IMR-90 (cell line): ENCODE results near the gene P3H1. TPM values are rescaled to one million over a fixed set of nuclear protein-coding genes. Genes with fewer than 3 reads are reported as not detected.

Experiments
- ATAC-seq: fragments of 200-7000 bp; cut with Tn5 transposase; 2 replicates; pipeline ENCODE4 v1.9.1; 2020; ENCODE audit warnings: low read depth, mild to moderate bottlenecking, moderate library complexity
- BruUV-seq: library from RNA; stranded (reverse); fragments of 400-500 nt; replicated peaks from 2 replicates; lab custom pipeline; 2021; lab: Mats Ljungman, UMichigan
- CTCF ChIA-PET: fragments of 300-600 bp; formaldehyde crosslinking; extraction: SDS; loops from one replicate; lab custom pipeline; 2021; ENCODE audit warnings: antibody characterized with exemption; lab: Yijun Ruan, JAX
- POLR2A ChIA-PET: fragments of 300-600 bp; sonication (Branson Sonifier 250); formaldehyde crosslinking; loops from one replicate; lab custom pipeline; 2022; ENCODE audit warnings: antibody characterized with exemption; ENCODE audit not compliant: unreplicated experiment; lab: Charles Lee
- DNase-seq: peaks from one replicate; pipeline ENCODE4 v3.0.0; 2013
- H2AFZ ChIP-seq: replicated peaks from 2 replicates; pipeline ENCODE3; 2013; ENCODE audit warnings: low read length, mild to moderate bottlenecking; ENCODE audit not compliant: poor library complexity
- H2AK5ac ChIP-seq: 2 replicates; pipeline ENCODE4 v1.6.1; 2013; ENCODE audit warnings: low read depth, low read length, inconsistent platforms
- H2AK9ac ChIP-seq: replicated peaks from 2 replicates; pipeline ENCODE3; 2013; ENCODE audit warnings: mild to moderate bottlenecking, low read depth, low read length, moderate library complexity; ENCODE audit not compliant: poor library complexity
- H2BK120ac ChIP-seq: 2 replicates; pipeline ENCODE4 v1.6.1; 2013; ENCODE audit warnings: low read depth, low read length, inconsistent platforms
- H2BK15ac ChIP-seq: 3 replicates; pipeline ENCODE4 v1.6.1; 2013; ENCODE audit warnings: low read depth, low read length, inconsistent platforms
- H2BK20ac ChIP-seq: 2 replicates; pipeline ENCODE4 v1.6.1; 2013; ENCODE audit warnings: low read depth, mild to moderate bottlenecking, inconsistent platforms, low read length, moderate library complexity
- H2BK5ac ChIP-seq: 2 replicates; pipeline ENCODE4 v1.6.1; 2013; ENCODE audit warnings: mild to moderate bottlenecking, low read depth, low read length, inconsistent platforms; ENCODE audit not compliant: poor library complexity, severe bottlenecking
- H3K14ac ChIP-seq: replicated peaks from 2 replicates; pipeline ENCODE4 v1.6.1; 2013; ENCODE audit warnings: low read depth, low read length, inconsistent platforms
- H3K18ac ChIP-seq: 2 replicates; pipeline ENCODE4 v1.6.1; 2013; ENCODE audit warnings: low read depth, low read length, control low read depth
- H3K23ac ChIP-seq: 2 replicates; pipeline ENCODE4 v1.6.1; 2013; ENCODE audit warnings: low read depth, low read length, inconsistent platforms
- H3K27ac ChIP-seq: 2 replicates; pipeline ENCODE4 v1.5.1; 2013; ENCODE audit warnings: mild to moderate bottlenecking, control low read depth, low read length; ENCODE audit not compliant: insufficient read depth
- H3K27me3 ChIP-seq: 2 replicates; pipeline ENCODE4 v1.6.1; 2013; ENCODE audit warnings: low read length; ENCODE audit not compliant: control insufficient read depth, insufficient read depth
- H3K36me3 ChIP-seq: 2 replicates; pipeline ENCODE4 v1.6.1; 2013; ENCODE audit warnings: low read length, mixed read lengths; ENCODE audit not compliant: control insufficient read depth, insufficient read depth
- H3K4ac ChIP-seq: 2 replicates; pipeline ENCODE4 v1.6.1; 2013; ENCODE audit warnings: low read depth, low read length, inconsistent platforms
- H3K4me1 ChIP-seq: 2 replicates; pipeline ENCODE4 v1.6.1; 2013; ENCODE audit warnings: low read length, mixed read lengths; ENCODE audit not compliant: control insufficient read depth, insufficient read depth
- H3K4me2 ChIP-seq: 2 replicates; pipeline ENCODE4 v1.6.1; 2013; ENCODE audit warnings: low read depth, mild to moderate bottlenecking, control low read depth, low read length, moderate library complexity
- H3K4me3 ChIP-seq: 2 replicates; pipeline ENCODE4 v1.5.1; 2013; ENCODE audit warnings: low read depth, mild to moderate bottlenecking, control low read depth, low read length, moderate library complexity; ENCODE audit not compliant: insufficient read depth
- H3K56ac ChIP-seq: 2 replicates; pipeline ENCODE4 v1.6.1; 2013; ENCODE audit warnings: low read length, inconsistent platforms; ENCODE audit not compliant: insufficient read depth; ENCODE audit errors: extremely low read depth
- H3K79me1 ChIP-seq, 2 experiments: 2 replicates each; pipeline ENCODE4 v1.6.1; 2013; ENCODE audit warnings: low read length in 2 of 2, inconsistent platforms in 1 of 2, low read depth in 1 of 2
- H3K9ac ChIP-seq: 2 replicates; pipeline ENCODE4 v1.6.1; 2013; ENCODE audit warnings: low read depth, low read length, control low read depth
- H3K9me1 ChIP-seq: 2 replicates; pipeline ENCODE4 v1.6.1; 2013; ENCODE audit warnings: low read length, inconsistent platforms; ENCODE audit not compliant: insufficient read depth
- H3K9me3 ChIP-seq: 2 replicates; pipeline ENCODE4 v1.6.1; 2013; ENCODE audit warnings: low read length; ENCODE audit not compliant: control insufficient read depth, insufficient read depth
- H4K20me1 ChIP-seq: 2 replicates; pipeline ENCODE4 v1.6.1; 2013; ENCODE audit warnings: low read length, inconsistent platforms; ENCODE audit not compliant: insufficient read depth
- H4K5ac ChIP-seq: 2 replicates; pipeline ENCODE4 v1.6.1; 2013; ENCODE audit warnings: mild to moderate bottlenecking, low read depth, low read length, control low read depth
- H4K8ac ChIP-seq, 2 experiments: 2 replicates each; pipeline ENCODE4 v1.6.1; 2013; ENCODE audit warnings: low read depth in 2 of 2, low read length in 2 of 2, control low read depth in 1 of 2, inconsistent platforms in 1 of 2
- H4K91ac ChIP-seq: 2 replicates; pipeline ENCODE4 v1.6.1; 2013; ENCODE audit warnings: low read depth, low read length, inconsistent platforms; ENCODE audit not compliant: insufficient read depth
- BHLHE40 ChIP-seq: fragments of 150-350 bp; IDR thresholded peaks from 2 replicates; pipeline ENCODE4 v1.6.1; 2016; ENCODE audit warnings: mild to moderate bottlenecking, low read depth, low read length
- CEBPB ChIP-seq: IDR thresholded peaks from 2 replicates; pipeline ENCODE4 v1.6.1; 2012; ENCODE audit warnings: low read depth, low read length, improper control_type of control experiment
- CHD1 ChIP-seq: IDR thresholded peaks from 2 replicates; pipeline ENCODE4 v1.6.1; 2012; ENCODE audit warnings: low read depth, low read length, improper control_type of control experiment
- CTCF ChIP-seq: conservative IDR thresholded peaks from 2 replicates; pipeline ENCODE4 v1.5.1; 2012; ENCODE audit warnings: mild to moderate bottlenecking, low read depth, low read length, improper control_type of control experiment
- ELK1 ChIP-seq: fragments of 150-350 bp; IDR thresholded peaks from 2 replicates; pipeline ENCODE4 v1.6.1; 2016; ENCODE audit warnings: low read depth, mild to moderate bottlenecking, low read length, moderate library complexity, borderline replicate concordance
- FOS ChIP-seq: fragments of 150-350 bp; IDR thresholded peaks from 2 replicates; pipeline ENCODE4 v1.6.1; 2016; ENCODE audit warnings: low read depth, low read length
- MAFK ChIP-seq: IDR thresholded peaks from 2 replicates; pipeline ENCODE4 v1.6.1; 2012; ENCODE audit warnings: low read depth, low read length, improper control_type of control experiment
- MAZ ChIP-seq: IDR thresholded peaks from 2 replicates; pipeline ENCODE4 v1.6.1; 2012; ENCODE audit warnings: low read depth, mild to moderate bottlenecking, low read length, improper control_type of control experiment, moderate library complexity, borderline replicate concordance
- MXI1 ChIP-seq: IDR thresholded peaks from 2 replicates; pipeline ENCODE4 v1.6.1; 2012; ENCODE audit warnings: low read depth, mild to moderate bottlenecking, low read length, moderate library complexity, borderline replicate concordance
- NFE2L2 ChIP-seq: fragments of 150-350 bp; IDR thresholded peaks from 2 replicates; pipeline ENCODE4 v1.6.1; 2016; ENCODE audit warnings: low read depth, mild to moderate bottlenecking, low read length
- POLR2A ChIP-seq: IDR thresholded peaks from 2 replicates; pipeline ENCODE4 v1.6.1; 2012; ENCODE audit warnings: mild to moderate bottlenecking, low read depth, low read length
- RAD21 ChIP-seq: IDR thresholded peaks from 2 replicates; pipeline ENCODE4 v1.6.1; 2012; ENCODE audit warnings: low read length, improper control_type of control experiment
- RCOR1 ChIP-seq: IDR thresholded peaks from 2 replicates; pipeline ENCODE4 v1.6.1; 2012; ENCODE audit warnings: mild to moderate bottlenecking, low read length, improper control_type of control experiment; ENCODE audit not compliant: insufficient replicate concordance
- RFX5 ChIP-seq: IDR thresholded peaks from 2 replicates; pipeline ENCODE4 v1.8.0; 2012; ENCODE audit warnings: low read depth, mild to moderate bottlenecking, low read length, moderate library complexity
- SMC3 ChIP-seq: fragments of 150-350 bp; IDR thresholded peaks from 2 replicates; pipeline ENCODE4 v1.6.1; 2016; ENCODE audit warnings: low read depth, mild to moderate bottlenecking, antibody characterized with exemption, low read length, moderate library complexity
- USF2 ChIP-seq: fragments of 150-350 bp; IDR thresholded peaks from 2 replicates; pipeline ENCODE4 v1.6.1; 2017; ENCODE audit warnings: mild to moderate bottlenecking, antibody characterized with exemption, low read length, low read depth
- whole genome bisulfite sequencing, 2 experiments: methylation state at CpG; one replicate each; pipeline versions ENCODE4 v1.1.5 to v1.1.7; 2013; ENCODE audit warnings: missing lambda C conversion rate in 2 of 2; ENCODE audit not compliant: insufficient read length in 1 of 2; ENCODE audit errors: extremely low coverage in 2 of 2; 5-methylcytosine and 5-hydroxymethylcytosine counted together
- dilution Hi-C: fragments of 300-500 bp; cut with HindIII; formaldehyde crosslinking; loops from one replicate; pipeline ENCODE4 v1.14.3; 2018; ENCODE audit warnings: low sequenced_read_pairs; ENCODE audit not compliant: unreplicated experiment
- in situ Hi-C: fragments of 300-500 bp; cut with MboI; formaldehyde crosslinking; loops from 3 replicates; pipeline ENCODE4 v1.14.3; 2019; ENCODE audit warnings: low sequenced_read_pairs, inconsistent platforms, mixed read lengths
- intact Hi-C: fragments of 100-400 bp; cut with micrococcal nuclease; formaldehyde crosslinking; loops from 2 replicates; pipeline ENCODE4 v1.10.0; 2022
- polyA plus RNA-seq, 3 experiments: library from polyadenylated mRNA; depleted of rRNA; stranded (reverse); fragments of >200 nt; gene quantifications; 2 replicates each; pipeline ENCODE4 v1.2.3, GENCODE V29; 2012; ENCODE audit warnings: low replicate concordance in 1 of 3
- total RNA-seq: library from RNA; depleted of rRNA; stranded (reverse); fragments of >200 nt; gene quantifications from 2 replicates; pipeline ENCODE4 v1.2.3, GENCODE V29; 2012

Gene P3H1
- total and polyA plus RNA-seq, 2 of the 4 experiments (the other 2 are of a cell fraction) = 108 to 210 TPM

GRCh38 chr1:42783092-42783491 lies 16.3 kb upstream of the P3H1 start:
- H3K4me2 ChIP-seq = no peak overlapping the region
- peaks cover 4% of the 10 kb centered on the region for H3K36me3 ChIP-seq
- H3K4me1 ChIP-seq = peaks cover 3% of the 10 kb centered on the region; the same call in 1 of the 2 replicates
- no peaks in the 10 kb centered on the region for H3K9me3 ChIP-seq
- H2AK9ac ChIP-seq = no peak overlapping the region
- in situ Hi-C loops (loop anchor here (10.0 kb wide), 1 partner anchor 132 kb away; no protein-coding TSS in a partner anchor), dilution Hi-C loops (no loop called here), intact Hi-C loops (no loop called here)
- no TSS peak for BruUV-seq
- ChIA-PET CTCF (interaction anchor here (0.7 kb wide), 1 partner anchor 16 kb away, joined by 5 read pairs; the partner anchor contains the start of genes C1orf50 and P3H1), POLR2A (no interaction called here)
- H3K79me1 ChIP-seq = no peaks in the 10 kb centered on the region; a peak in 1 of 4 replicates
- no peak overlapping the region for H3K23ac ChIP-seq
- H3K9me1 ChIP-seq = peaks cover 5% of the 10 kb centered on the region; the same call in 1 of the 2 replicates
- no peaks in the 10 kb centered on the region; the same call in 1 of the 2 replicates for H4K20me1 ChIP-seq
- no peak overlapping the region for H4K5ac ChIP-seq
- H2AK5ac ChIP-seq = no peak overlapping the region
- H3K18ac ChIP-seq = no peak overlapping the region
- no peak overlapping the region for H2BK5ac ChIP-seq
- no peak overlapping the region for H3K4ac ChIP-seq
- H3K27me3 ChIP-seq = no peaks in the 10 kb centered on the region
- H3K4me3 ChIP-seq = no peak overlapping the region
- H3K9ac ChIP-seq = no peak overlapping the region
- H3K56ac ChIP-seq = no peak overlapping the region
- H2BK15ac ChIP-seq = no peak overlapping the region
- no peak overlapping the region for H4K91ac ChIP-seq
- H3K14ac ChIP-seq = no peak overlapping the region
- TF ChIP-seq CTCF = no peak
- TF ChIP-seq USF2 = no peak
- TF ChIP-seq ELK1 = no peak
- TF ChIP-seq CHD1 = no peak
- no peak for TF ChIP-seq NFE2L2
- no peak for TF ChIP-seq MAFK
- no peak for TF ChIP-seq MXI1
- TF ChIP-seq POLR2A = no peak
- TF ChIP-seq FOS = no peak
- TF ChIP-seq RFX5 = no peak
- no peak for TF ChIP-seq RAD21
- TF ChIP-seq SMC3 = no peak
- TF ChIP-seq BHLHE40 = no peak
- no peak for TF ChIP-seq RCOR1
- TF ChIP-seq CEBPB = no peak
- TF ChIP-seq MAZ = no peak
- H2AFZ ChIP-seq = no peak overlapping the region
- no peak for ATAC-seq
- no peak for DNase-seq
- no CpG with 5 or more reads among the region's 2 CpGs for WGBS, 2 experiments
- no peak overlapping the region for H3K27ac ChIP-seq
- H2BK20ac ChIP-seq = no peak overlapping the region
- no peak overlapping the region for H2BK120ac ChIP-seq
- no peak overlapping the region for H4K8ac ChIP-seq
